Hypothalamus (tissue), 51 donors: Measurements from ENCODE around the gene CHD6.

Experiments used
- DNase-seq, 51 donors: peaks; one replicate each; lab custom pipeline; 2025; lab: John Stamatoyannopoulos, UW

Gene CHD6

GRCh38 chr20:41428285-41428684 lies 189.9 kb downstream of the CHD6 start:
- no peak for DNase-seq

- DNase-seq, result no peak
Observed at GRCh38 chr20:41427833-41428232, 190.3 kb downstream of the CHD6 start.

- no peak for DNase-seq
Observed at GRCh38 chr20:41426976-41427375, 191.2 kb downstream of the CHD6 start.

GRCh38 chr20:41426086-41426830 lies 191.9 kb downstream of the CHD6 start:
- DNase-seq, result no peak

- DNase-seq, result no peak
Observed at GRCh38 chr20:41425180-41425884, 192.8 kb downstream of the CHD6 start.

GRCh38 chr20:41424546-41424945 lies 193.6 kb downstream of the CHD6 start:
- DNase-seq, result no peak

GRCh38 chr20:41424011-41424410 lies 194.2 kb downstream of the CHD6 start:
- DNase-seq, result no peak

- DNase-seq, result no peak
Observed at GRCh38 chr20:41422953-41423352, 195.2 kb downstream of the CHD6 start.

- DNase-seq, result no peak
Observed at GRCh38 chr20:41418739-41419293, 199.4 kb downstream of the CHD6 start.

GRCh38 chr20:41418031-41418430 lies 200.1 kb downstream of the CHD6 start:
- DNase-seq, result no peak

GRCh38 chr20:41415191-41415590 lies 203.0 kb downstream of the CHD6 start:
- DNase-seq, result no peak

- DNase-seq, result no peak
Observed at GRCh38 chr20:41413169-41413568, 205.0 kb downstream of the CHD6 start.

GRCh38 chr20:41412324-41413120 lies 205.7 kb downstream of the CHD6 start:
- DNase-seq, result no peak

GRCh38 chr20:41411391-41411847 lies 206.8 kb downstream of the CHD6 start:
- DNase-seq, result peak in 1 of 51 donors; percentile 37

GRCh38 chr20:41408986-41409385 lies 209.2 kb downstream of the CHD6 start:
- DNase-seq, result peak in 29 of 51 donors; percentile 12 to 65 (median 52)

GRCh38 chr20:41408156-41408794 lies 209.9 kb downstream of the CHD6 start:
- DNase-seq, result no peak

- peak in 1 of 51 donors; percentile 20 for DNase-seq
Observed at GRCh38 chr20:41407607-41408006, 210.6 kb downstream of the CHD6 start.

- DNase-seq, result no peak
Observed at GRCh38 chr20:41406896-41407444, 211.2 kb downstream of the CHD6 start.

- DNase-seq, result no peak
Observed at GRCh38 chr20:41406353-41406752, 211.8 kb downstream of the CHD6 start.

- no peak for DNase-seq
Observed at GRCh38 chr20:41405436-41405835, 212.7 kb downstream of the CHD6 start.
